Hematopoietic multipotent progenitor cell treated with erythropoietin and hydrocortisone succinate and interleukin-3 and kit ligand, for 4 days (in vitro differentiated cells): ENCODE data around the gene NEXN.
"Not testable (repeated sequence)": the region's sequence is repeated elsewhere in the genome, so short reads cannot be mapped to it uniquely, and the experiment has no call there.

ENCODE experiments used
- DNase-seq: peaks from one replicate; pipeline ENCODE4 v3.0.0-alpha.2; 2015

Gene NEXN

DNA sequence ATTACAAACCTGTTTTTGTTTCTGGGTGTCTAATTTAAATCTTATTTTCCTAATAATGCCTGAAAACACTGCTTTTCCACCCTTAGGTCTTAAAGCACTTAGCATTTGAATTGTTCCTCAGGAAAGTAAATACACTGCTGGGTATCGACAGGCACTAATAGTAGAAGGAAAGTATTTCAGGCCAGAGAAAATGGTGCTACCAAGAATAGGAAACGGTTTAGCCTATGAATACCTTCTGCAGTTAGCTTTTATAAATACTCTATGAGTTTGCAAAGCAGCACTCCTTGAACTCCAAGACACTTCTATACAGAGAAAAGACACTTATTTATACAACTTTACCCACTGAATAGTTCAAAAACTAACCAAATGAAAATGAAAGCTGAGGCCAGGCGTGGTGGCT is 83.7 kb downstream of the NEXN start:
- no peak for DNase-seq

DNA sequence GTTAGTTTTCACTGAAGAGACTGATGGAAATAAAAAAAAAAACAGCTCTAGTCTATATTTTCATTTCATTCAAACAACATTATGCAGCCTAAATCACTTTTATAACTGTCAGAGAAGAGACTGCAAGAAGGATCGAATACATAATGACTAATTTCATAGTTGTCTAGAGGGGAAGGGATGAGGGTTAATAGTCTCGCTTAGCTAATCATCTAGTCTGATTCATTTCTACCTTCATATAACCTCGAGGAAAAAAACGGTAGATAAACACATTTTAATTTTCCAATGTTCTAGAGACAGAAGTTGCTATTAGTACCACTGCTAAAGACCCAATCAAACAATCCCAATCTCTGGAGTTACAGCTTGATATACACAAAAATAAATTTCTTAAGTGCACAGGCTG is 87.0 kb downstream of the NEXN start:
- DNase-seq: no peak

DNA sequence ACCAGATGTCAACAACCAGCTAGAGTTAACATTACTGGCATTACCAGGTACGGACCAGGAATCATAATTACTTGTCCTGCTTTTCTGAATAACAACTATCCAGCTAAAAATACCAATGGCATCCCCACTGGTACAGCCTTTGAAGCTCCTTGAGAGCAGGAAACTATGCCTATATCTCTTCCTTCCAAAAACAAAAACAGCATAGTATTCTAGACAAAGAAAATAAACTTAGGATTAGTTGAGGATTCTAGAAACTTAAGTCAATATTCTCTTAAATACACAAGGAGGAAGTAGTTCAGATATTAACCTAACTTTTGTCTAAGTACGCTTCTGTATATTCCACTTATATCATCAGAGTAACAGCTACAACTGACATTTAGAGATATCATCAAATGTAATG is 87.5 kb downstream of the NEXN start:
- DNase-seq: no peak

DNA sequence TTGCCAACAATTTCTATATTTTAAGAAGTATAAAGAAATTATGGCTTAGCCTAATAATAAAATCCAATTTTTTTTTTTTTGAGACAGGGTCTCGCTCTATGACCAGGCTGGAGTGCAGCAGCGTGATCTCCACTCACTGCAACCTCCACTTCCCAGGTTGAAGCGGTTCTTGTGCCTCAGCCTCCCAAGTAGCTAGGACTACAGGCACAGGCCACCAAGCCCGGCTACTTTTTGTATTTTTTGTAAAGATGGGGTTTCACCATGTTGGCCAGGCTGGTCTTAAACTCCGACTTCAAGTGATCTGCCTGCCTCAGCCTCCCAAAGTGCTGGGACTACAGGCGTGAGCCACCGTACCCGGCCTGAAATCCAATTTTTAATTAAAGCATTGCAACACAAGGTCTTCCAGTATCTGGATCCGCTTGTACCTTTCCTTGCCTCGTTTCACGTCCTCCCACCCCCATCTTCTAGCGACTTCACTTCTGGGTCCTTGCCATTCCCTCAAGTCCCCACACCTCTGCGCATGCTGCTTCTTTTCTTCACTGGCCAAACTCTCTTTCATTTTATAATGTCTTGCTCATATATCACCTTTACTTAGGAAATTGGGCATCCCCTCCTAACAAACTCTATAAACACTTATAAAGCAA is 88.1 kb downstream of the NEXN start:
- no peak for DNase-seq

DNA sequence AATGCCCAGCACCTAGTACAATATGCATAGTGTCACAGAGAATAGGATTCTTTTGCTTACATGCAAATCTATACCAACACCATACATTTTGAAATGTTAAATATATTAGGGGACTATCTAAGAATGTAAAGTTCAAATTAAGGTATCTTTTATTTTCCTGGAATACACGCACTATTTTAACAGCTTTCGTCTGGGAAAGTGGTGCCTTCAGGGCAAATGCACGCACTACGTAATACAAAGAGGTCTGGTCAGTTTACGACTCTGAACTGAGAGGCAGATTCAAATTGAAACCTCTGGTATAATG is 89.5 kb downstream of the NEXN start:
- DNase-seq: no peak

DNA sequence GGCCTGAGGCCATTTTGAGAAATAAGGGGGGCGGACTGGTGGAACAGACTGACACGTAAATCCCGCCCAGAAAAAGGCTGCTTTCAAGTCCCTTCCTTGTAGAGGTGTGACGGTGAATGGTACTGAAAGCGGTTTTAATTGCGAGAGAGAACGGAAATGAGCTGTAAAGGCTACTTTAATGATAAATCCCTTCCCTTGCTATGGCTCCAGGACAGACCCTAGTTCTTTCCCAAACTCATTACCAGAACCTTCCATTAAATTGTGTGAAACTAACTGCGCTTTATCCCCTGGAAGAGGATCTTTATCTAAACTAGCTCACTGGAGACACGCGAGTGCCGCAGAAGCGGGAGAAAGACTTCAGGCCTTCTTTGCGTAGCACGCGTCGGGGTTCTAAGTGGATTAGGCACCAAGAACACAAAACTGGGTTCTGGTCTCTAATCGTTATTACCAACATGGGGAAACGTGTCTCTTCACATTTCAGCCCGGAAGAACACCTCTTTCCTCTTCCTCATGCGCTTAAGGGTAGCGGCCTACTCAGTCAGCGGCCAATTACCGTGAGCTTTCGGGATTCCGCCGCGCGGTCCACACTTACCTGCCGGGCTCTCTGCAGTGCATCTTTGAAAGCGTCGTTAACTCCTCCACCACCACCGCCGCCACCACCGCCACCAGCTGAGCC is 90.0 kb downstream of the NEXN start:
- peak; percentile 97 for DNase-seq

DNA sequence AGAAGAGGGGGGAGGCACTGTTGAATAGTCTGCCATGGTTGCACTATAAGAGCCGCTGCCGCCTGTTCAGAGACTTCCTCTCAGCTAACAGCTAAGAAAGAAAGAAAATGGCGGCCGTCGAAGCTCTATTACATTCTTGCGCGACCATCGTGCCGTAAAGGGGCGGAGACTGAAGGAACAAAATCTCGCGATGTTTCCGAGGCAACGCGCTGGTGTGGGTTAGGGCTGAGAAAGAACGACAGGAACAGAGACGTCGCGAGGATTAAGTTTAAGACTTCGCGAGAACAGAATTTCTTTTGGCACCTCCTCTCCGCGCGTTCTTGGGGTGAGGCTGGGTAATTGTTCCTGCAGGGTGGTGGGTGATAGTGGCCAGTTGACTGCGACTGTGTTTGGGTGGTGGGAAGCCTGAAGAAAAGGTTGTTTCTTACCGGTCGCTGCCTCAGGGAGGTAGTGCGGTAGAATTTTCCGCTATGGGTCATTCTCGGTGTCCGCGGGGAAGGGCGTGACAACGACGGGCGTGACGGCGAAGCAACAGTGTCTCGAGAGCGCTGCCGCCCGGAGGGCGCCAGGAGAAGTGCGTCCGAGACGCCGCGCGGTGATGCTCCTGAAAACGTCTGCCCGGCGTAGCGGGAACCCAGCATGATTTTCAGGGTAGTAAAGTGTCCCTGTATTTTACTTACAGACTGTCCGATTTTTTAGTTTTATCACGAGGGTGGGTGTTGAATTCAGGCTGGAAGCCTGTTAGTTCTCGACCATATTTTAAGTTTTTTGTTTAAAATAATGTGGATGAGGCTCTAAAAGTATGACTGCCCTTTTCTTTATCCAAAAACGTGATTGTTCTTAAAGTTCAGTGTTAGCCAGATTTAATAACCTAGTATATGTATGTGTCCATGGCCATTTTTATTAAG is 90.8 kb downstream of the NEXN start, which contains the start of gene FUBP1:
Gene FUBP1 (minus strand): TSS at position 104 of the 908 bp plus-strand sequence. CDS start 68 bp downstream, at position 36.
- peak; percentile 99 for DNase-seq

DNA sequence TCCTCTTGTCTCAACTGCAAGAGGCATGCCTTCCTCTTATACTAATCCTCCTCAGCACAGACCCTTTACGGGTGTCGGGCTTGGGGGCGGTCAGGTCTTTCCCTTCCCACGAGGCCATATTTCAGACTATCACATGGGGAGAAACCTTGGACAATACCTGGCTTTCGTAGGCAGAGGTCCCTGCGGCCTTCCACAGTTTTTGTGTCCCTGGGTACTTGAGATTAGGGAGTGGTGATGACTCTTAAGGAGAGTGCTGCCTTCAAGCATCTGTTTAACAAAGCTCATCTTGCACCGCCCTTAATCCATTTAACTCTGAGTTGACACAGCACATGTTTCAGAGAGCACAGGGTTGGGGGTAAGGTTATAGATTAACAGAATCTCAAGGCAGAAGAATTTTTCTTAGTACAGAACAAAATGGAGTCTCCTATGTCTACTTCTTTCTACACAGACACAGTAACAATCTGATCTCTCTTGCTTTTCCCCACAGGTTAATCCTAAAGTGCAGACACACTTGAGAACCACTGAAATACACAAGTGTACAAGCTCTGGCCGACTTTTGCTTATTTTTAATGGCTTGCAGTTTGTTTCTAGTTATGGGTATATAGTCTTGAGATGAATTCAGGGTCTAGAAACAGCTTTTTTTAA is 95.0 kb downstream of the NEXN start:
- not testable (repeated sequence) for DNase-seq

DNA sequence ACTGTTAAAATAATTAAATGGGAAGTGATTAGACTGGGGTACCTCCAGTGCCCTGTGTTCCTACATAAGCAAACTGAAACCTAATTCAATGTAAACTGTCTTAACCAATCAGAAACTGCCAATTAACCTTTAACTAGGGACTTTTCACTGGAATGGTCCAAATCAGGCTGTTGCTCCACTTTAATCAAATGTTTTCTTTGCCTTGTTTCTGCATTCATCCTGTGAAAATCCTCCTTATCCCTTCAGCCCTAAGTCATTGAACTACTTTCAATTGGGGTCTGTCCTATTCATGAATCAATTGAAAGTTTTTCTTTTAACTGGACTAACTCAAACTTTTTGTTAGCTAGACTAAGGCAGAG is 95.6 kb downstream of the NEXN start:
- no peak for DNase-seq

DNA sequence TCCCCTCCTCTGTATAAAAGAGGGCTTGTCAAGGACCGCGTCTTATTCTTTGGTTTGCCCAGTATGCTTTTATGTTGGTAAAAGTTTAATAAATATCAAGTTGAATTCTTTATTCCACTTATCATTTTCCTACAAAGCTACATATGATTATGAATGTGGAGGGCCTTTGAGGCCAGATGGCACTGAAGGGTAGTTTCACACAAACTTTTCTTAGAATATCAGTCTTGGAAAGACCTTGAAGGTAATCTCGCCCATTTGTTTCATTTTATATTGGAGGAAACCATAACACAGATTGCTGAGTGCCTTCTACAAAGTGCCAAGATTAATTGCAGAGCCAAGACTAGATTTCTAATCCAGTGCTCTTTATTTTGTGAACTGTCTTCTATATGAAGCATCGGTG is 96.2 kb downstream of the NEXN start:
- DNase-seq: no peak

DNA sequence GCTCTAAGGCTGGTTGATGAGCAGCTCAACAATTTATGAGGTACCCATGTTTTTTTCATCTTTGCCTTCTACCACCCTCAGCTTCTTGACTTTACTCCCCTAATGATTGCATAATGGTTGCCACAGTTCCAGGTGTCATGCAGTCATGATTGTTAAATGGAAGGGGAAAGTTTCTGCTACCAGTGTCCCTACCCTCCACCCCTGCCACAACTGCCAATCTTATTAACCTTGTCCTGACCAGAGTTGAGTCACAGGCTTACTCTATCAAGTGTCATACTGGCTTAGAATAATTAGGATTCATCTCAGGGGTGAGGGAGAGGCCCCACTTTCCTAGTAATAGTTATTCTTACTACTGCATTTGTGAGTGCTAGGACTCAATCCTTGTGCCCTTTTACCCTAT is 98.4 kb downstream of the NEXN start:
- no peak for DNase-seq

DNA sequence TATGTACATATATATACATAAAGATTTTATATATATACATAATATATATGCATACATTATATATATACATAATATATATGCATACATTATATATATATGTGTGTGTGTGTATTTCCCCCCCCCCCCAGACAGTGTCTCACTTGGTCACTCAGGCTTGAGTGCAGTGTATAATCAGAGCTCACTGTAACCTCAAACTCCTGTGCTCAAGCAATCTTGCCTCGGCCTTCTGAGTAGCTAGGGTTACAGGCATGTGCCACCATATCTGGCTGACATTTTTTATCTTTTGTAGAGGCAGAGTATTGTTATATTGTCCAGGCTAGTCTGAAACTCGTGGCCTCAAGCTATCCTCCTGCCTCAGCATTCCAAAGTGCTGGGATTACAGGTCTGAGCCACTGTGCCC is 99.5 kb downstream of the NEXN start:
- no peak for DNase-seq

DNA sequence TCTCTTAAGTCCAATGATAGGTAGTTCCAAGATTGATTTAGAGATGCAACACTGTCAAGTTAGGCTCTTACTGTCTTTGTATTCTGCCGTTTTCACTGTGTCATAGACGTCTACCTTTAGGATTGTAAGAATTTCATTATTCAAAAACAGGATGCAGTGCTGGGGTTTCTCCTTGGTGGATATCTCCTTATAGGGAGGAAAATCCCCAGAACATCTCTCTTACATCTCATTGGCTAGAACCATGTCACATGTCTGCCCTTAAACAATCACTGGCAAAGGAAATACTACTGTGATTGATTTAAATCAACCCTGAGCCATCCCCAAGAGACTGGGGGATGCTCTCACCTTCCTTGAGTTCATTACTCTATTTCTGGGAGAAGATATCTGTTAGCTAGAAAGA is 101.3 kb downstream of the NEXN start:
- no peak for DNase-seq

DNA sequence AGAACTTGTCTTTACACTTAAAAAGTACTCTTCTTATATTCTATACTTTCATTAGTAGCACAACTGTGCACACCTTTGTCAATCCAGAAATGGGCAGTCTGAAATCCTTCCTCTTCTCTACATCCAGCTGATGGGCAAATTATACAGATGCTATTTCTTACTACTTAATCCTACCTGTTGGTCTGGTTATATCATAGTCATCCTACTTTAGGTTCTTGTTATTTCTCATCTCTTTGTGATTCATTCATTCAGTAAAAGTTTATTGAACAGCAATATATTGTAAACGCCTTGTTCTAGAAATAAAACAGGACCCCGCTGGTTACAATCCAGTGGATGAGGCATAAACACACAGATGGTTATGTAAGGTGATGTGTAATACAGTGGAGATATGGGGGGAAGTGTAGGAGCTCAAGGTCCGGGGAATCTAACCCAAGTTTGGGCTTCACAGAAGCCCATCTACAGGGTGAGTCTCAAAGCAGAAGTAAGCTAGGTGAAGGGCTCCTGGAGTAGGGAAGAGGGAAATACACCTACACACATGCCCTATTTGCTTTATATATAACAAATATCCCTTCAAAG is 102.3 kb downstream of the NEXN start:
- no peak for DNase-seq

DNA sequence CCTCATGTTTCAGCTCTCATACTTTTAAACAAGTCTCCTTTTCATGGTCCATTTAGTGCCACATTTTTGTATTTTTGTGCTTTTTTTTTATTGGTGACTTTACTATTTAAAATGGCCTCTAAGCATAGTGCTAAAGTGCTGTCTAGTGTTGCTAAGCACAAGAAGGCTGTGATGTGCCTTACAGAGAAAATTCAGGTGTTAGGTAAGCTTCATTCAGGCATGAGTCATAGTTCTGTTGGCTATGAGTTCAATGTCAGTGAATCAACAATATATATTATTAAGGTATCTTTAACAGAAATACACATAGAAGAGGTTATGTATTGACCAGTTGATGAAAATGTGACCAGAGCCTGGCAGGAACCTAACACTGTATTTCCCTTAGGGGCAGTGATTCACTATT is 103.2 kb downstream of the NEXN start:
- no peak for DNase-seq
